KMS-11 (cell line): ENCODE measurements around the gene SCML1.

Source experiments
- H2AFZ ChIP-seq: fragments of 200-600 bp; sonication (generic); 2 replicates; pipeline ENCODE4 v1.6.1; 2016; ENCODE audit warnings: antibody characterized with exemption, mixed run types, low read depth
- H3K27ac ChIP-seq: fragments of 200-600 bp; sonication (generic); 2 replicates; pipeline ENCODE4 v1.6.1; 2016; ENCODE audit warnings: mild to moderate bottlenecking, mixed run types
- H3K27me3 ChIP-seq: fragments of 200-600 bp; sonication (generic); 2 replicates; pipeline ENCODE4 v1.6.1; 2017; ENCODE audit warnings: mild to moderate bottlenecking, low read depth, mixed run types, moderate library complexity; ENCODE audit not compliant: insufficient read depth
- H3K36me3 ChIP-seq: fragments of 200-600 bp; sonication (generic); 2 replicates; pipeline ENCODE4 v1.6.1; 2017; ENCODE audit warnings: mild to moderate bottlenecking, mixed run types; ENCODE audit not compliant: insufficient read depth
- H3K4me1 ChIP-seq: fragments of 200-600 bp; sonication (generic); 2 replicates; pipeline ENCODE4 v1.6.1; 2016; ENCODE audit warnings: mild to moderate bottlenecking, low read depth, mixed run types; ENCODE audit not compliant: poor library complexity, severe bottlenecking
- H3K4me2 ChIP-seq: fragments of 200-600 bp; sonication (generic); 2 replicates; pipeline ENCODE4 v1.7.0; 2016; ENCODE audit warnings: mild to moderate bottlenecking, mixed run types
- H3K4me3 ChIP-seq: fragments of 200-600 bp; sonication (generic); IDR thresholded peaks from 2 replicates; pipeline ENCODE4 v1.6.1; 2017; ENCODE audit warnings: low read depth, low read length, mixed read lengths; ENCODE audit not compliant: insufficient read depth
- H3K79me2 ChIP-seq: fragments of 200-600 bp; sonication (generic); 2 replicates; pipeline ENCODE4 v1.6.1; 2016; ENCODE audit warnings: low read depth, mixed run types; ENCODE audit not compliant: insufficient read depth
- H3K9ac ChIP-seq: fragments of 200-600 bp; sonication (generic); 2 replicates; pipeline ENCODE4 v1.6.1; 2016; ENCODE audit warnings: mild to moderate bottlenecking, mixed run types
- H4K20me1 ChIP-seq: fragments of 200-600 bp; sonication (generic); 2 replicates; pipeline ENCODE4 v1.6.1; 2016; ENCODE audit warnings: mild to moderate bottlenecking, mixed run types; ENCODE audit not compliant: insufficient read depth
- CTCF ChIP-seq: fragments of 200-600 bp; sonication (generic); conservative IDR thresholded peaks from 2 replicates; pipeline ENCODE4 v1.6.1; 2017; ENCODE audit warnings: low read depth, mild to moderate bottlenecking, antibody characterized with exemption, low read length, moderate library complexity, mixed read lengths

Gene SCML1

GRCh38 chrX:17697191-17697590, 40.1 kb upstream of the SCML1 start:
- Histone ChIP-seq H4K20me1 (no peaks in the 10 kb centered on the region), H2AFZ (no peak overlapping the region), H3K4me3 (no peak overlapping the region), H3K4me2 (peak overlapping the region; percentile 31; the same call in 1 of the 2 replicates), H3K36me3 (no peaks in the 10 kb centered on the region), H3K27ac (no peak overlapping the region), H3K27me3 (no peaks in the 10 kb centered on the region), H3K9ac (no peak overlapping the region; the same call in 1 of the 2 replicates), H3K79me2 (no peaks in the 10 kb centered on the region), H3K4me1 (peaks cover 51% of the 10 kb centered on the region)
- TF ChIP-seq CTCF: peak; percentile 31; the same call in 1 of the 2 replicates

- Histone ChIP-seq H2AFZ (no peak overlapping the region), H4K20me1 (no peaks in the 10 kb centered on the region), H3K4me1 (peaks cover 15% of the 10 kb centered on the region), H3K27me3 (no peaks in the 10 kb centered on the region), H3K4me3 (no peak overlapping the region), H3K27ac (no peak overlapping the region), H3K9ac (no peak overlapping the region), H3K4me2 (no peak overlapping the region), H3K79me2 (no peaks in the 10 kb centered on the region), H3K36me3 (no peaks in the 10 kb centered on the region)
- TF ChIP-seq CTCF: no peak
Observed at GRCh38 chrX:17700976-17701375, 36.3 kb upstream of the SCML1 start.

GRCh38 chrX:17703201-17703600, 34.1 kb upstream of the SCML1 start:
- Histone ChIP-seq H3K4me1 (no peaks in the 10 kb centered on the region), H3K4me3 (no peak overlapping the region), H2AFZ (no peak overlapping the region), H3K27ac (no peak overlapping the region), H3K79me2 (no peaks in the 10 kb centered on the region), H3K9ac (no peak overlapping the region), H4K20me1 (no peaks in the 10 kb centered on the region), H3K36me3 (no peaks in the 10 kb centered on the region), H3K27me3 (no peaks in the 10 kb centered on the region), H3K4me2 (no peak overlapping the region)
- no peak for TF ChIP-seq CTCF

- H3K27me3 ChIP-seq: no peaks in the 10 kb centered on the region
- H3K4me1 ChIP-seq: no peaks in the 10 kb centered on the region
- H4K20me1 ChIP-seq: no peaks in the 10 kb centered on the region
- H3K4me2 ChIP-seq: no peak overlapping the region
- H3K9ac ChIP-seq: no peak overlapping the region
- no peak overlapping the region for H3K27ac ChIP-seq
- TF ChIP-seq CTCF: no peak
- H3K36me3 ChIP-seq: no peaks in the 10 kb centered on the region
- no peaks in the 10 kb centered on the region for H3K79me2 ChIP-seq
- no peak overlapping the region for H2AFZ ChIP-seq
- H3K4me3 ChIP-seq: no peak overlapping the region
Observed at GRCh38 chrX:17705211-17705610, 32.1 kb upstream of the SCML1 start.

GRCh38 chrX:17706676-17707075, 30.6 kb upstream of the SCML1 start:
- Histone ChIP-seq H3K27ac (no peak overlapping the region), H3K4me1 (no peaks in the 10 kb centered on the region), H3K4me3 (no peak overlapping the region), H3K27me3 (no peaks in the 10 kb centered on the region), H3K79me2 (no peaks in the 10 kb centered on the region), H4K20me1 (no peaks in the 10 kb centered on the region), H3K4me2 (no peak overlapping the region), H3K9ac (no peak overlapping the region), H2AFZ (no peak overlapping the region), H3K36me3 (no peaks in the 10 kb centered on the region)
- no peak for TF ChIP-seq CTCF
